Measurements from ENCODE around the gene CEP72.

CEP72 gene

GRCh38 chr5:584846-585245, 27.3 kb upstream of the CEP72 start:
- Mint-ChIP-seq H3K4me3 (no peak overlapping the region), H3K36me3 (peaks cover 4% of the 10 kb centered on the region), H3K27ac (no peak overlapping the region), H3K4me1 (no peaks in the 10 kb centered on the region), H3K9me3 (peaks cover 8% of the 10 kb centered on the region), H3K27me3 (peaks cover 41% of the 10 kb centered on the region)
- DNase-seq (ENCODE audit: low spot score in 2 of 2), result no peak
- ATAC-seq (ENCODE audit: low read depth), result no peak

- no peak for DNase-seq (ENCODE audit: low spot score in 2 of 2)
- Mint-ChIP-seq H3K27ac (no peak overlapping the region), H3K27me3 (peaks cover 36% of the 10 kb centered on the region), H3K9me3 (peaks cover 8% of the 10 kb centered on the region), H3K36me3 (peaks cover 4% of the 10 kb centered on the region), H3K4me3 (no peak overlapping the region), H3K4me1 (no peaks in the 10 kb centered on the region)
- no peak for ATAC-seq (ENCODE audit: low read depth)
Observed at GRCh38 chr5:585556-585955, 26.6 kb upstream of the CEP72 start.

- H3K4me3 Mint-ChIP-seq, result no peak overlapping the region
- DNase-seq (ENCODE audit: low spot score in 2 of 2), result no peak
- peaks cover 8% of the 10 kb centered on the region for H3K9me3 Mint-ChIP-seq
- peaks cover 4% of the 10 kb centered on the region for H3K36me3 Mint-ChIP-seq
- H3K27me3 Mint-ChIP-seq, result peaks cover 35% of the 10 kb centered on the region
- no peaks in the 10 kb centered on the region for H3K4me1 Mint-ChIP-seq
- no peak for ATAC-seq (ENCODE audit: low read depth)
- H3K27ac Mint-ChIP-seq, result no peak overlapping the region
Observed at GRCh38 chr5:585962-586628, 26.0 kb upstream of the CEP72 start.

GRCh38 chr5:586751-587285, 25.3 kb upstream of the CEP72 start:
- Mint-ChIP-seq H3K4me3 (no peak overlapping the region), H3K9me3 (peaks cover 8% of the 10 kb centered on the region), H3K27me3 (peaks cover 34% of the 10 kb centered on the region), H3K27ac (no peak overlapping the region), H3K36me3 (peaks cover 4% of the 10 kb centered on the region), H3K4me1 (no peaks in the 10 kb centered on the region)
- no peak for ATAC-seq (ENCODE audit: low read depth)
- DNase-seq (ENCODE audit: low spot score in 2 of 2), result no peak

GRCh38 chr5:587403-587802, 24.7 kb upstream of the CEP72 start:
- peaks cover 8% of the 10 kb centered on the region for H3K9me3 Mint-ChIP-seq
- H3K27me3 Mint-ChIP-seq, result peaks cover 33% of the 10 kb centered on the region
- H3K4me1 Mint-ChIP-seq, result no peaks in the 10 kb centered on the region
- no peak overlapping the region for H3K4me3 Mint-ChIP-seq
- no peak for ATAC-seq (ENCODE audit: low read depth)
- no peak overlapping the region for H3K27ac Mint-ChIP-seq
- DNase-seq (ENCODE audit: low spot score in 2 of 2), result no peak
- H3K36me3 Mint-ChIP-seq, result peaks cover 4% of the 10 kb centered on the region

- Mint-ChIP-seq H3K4me1 (no peaks in the 10 kb centered on the region), H3K27ac (no peak overlapping the region), H3K36me3 (peaks cover 3% of the 10 kb centered on the region), H3K4me3 (no peak overlapping the region), H3K9me3 (peaks cover 8% of the 10 kb centered on the region), H3K27me3 (peaks cover 27% of the 10 kb centered on the region)
- no peak for ATAC-seq (ENCODE audit: low read depth)
- DNase-seq (ENCODE audit: low spot score in 2 of 2), result no peak
Observed at GRCh38 chr5:588406-588995, 23.6 kb upstream of the CEP72 start.

GRCh38 chr5:589173-589572, 23.0 kb upstream of the CEP72 start:
- Mint-ChIP-seq H3K9me3 (peaks cover 5% of the 10 kb centered on the region), H3K27ac (no peak overlapping the region), H3K27me3 (peaks cover 27% of the 10 kb centered on the region)

GRCh38 chr5:589588-589987, 22.6 kb upstream of the CEP72 start:
- H3K9me3 Mint-ChIP-seq, result peaks cover 4% of the 10 kb centered on the region
- ATAC-seq (ENCODE audit: low read depth) (no peak), DNase-seq (ENCODE audit: low spot score in 2 of 2) (no peak)
- H3K4me3 Mint-ChIP-seq, result no peak overlapping the region
- peaks cover 1% of the 10 kb centered on the region for H3K36me3 Mint-ChIP-seq
- peaks cover 27% of the 10 kb centered on the region for H3K27me3 Mint-ChIP-seq
- no peaks in the 10 kb centered on the region for H3K4me1 Mint-ChIP-seq
- no peak overlapping the region for H3K27ac Mint-ChIP-seq

More at GRCh38 chr5:589173-589572, 23.0 kb upstream of the CEP72 start:
- Mint-ChIP-seq H3K4me3 (no peak overlapping the region), H3K36me3 (peaks cover 1% of the 10 kb centered on the region), H3K4me1 (no peaks in the 10 kb centered on the region)
- ATAC-seq (ENCODE audit: low read depth) (no peak), DNase-seq (ENCODE audit: low spot score in 2 of 2) (no peak)

- Mint-ChIP-seq H3K9me3 (peaks cover 4% of the 10 kb centered on the region), H3K27me3 (peaks cover 22% of the 10 kb centered on the region), H3K4me3 (no peak overlapping the region), H3K36me3 (peaks cover 1% of the 10 kb centered on the region), H3K4me1 (no peaks in the 10 kb centered on the region), H3K27ac (no peak overlapping the region)
- DNase-seq (ENCODE audit: low spot score in 2 of 2) (no peak), ATAC-seq (ENCODE audit: low read depth) (no peak)
Observed at GRCh38 chr5:590346-590745, 21.8 kb upstream of the CEP72 start.

GRCh38 chr5:591746-592145, 20.4 kb upstream of the CEP72 start:
- no peaks in the 10 kb centered on the region for H3K4me1 Mint-ChIP-seq
- DNase-seq (ENCODE audit: low spot score in 2 of 2) (no peak), ATAC-seq (ENCODE audit: low read depth) (no peak)

GRCh38 chr5:592158-592557, 20.0 kb upstream of the CEP72 start:
- Mint-ChIP-seq H3K4me1 (no peaks in the 10 kb centered on the region), H3K27ac (no peak overlapping the region), H3K27me3 (peaks cover 21% of the 10 kb centered on the region), H3K4me3 (no peak overlapping the region), H3K9me3 (peaks cover 4% of the 10 kb centered on the region), H3K36me3 (peaks cover 1% of the 10 kb centered on the region)
- DNase-seq (ENCODE audit: low spot score in 2 of 2), result no peak
- ATAC-seq (ENCODE audit: low read depth), result no peak

More at GRCh38 chr5:591746-592145, 20.4 kb upstream of the CEP72 start:
- peaks cover 1% of the 10 kb centered on the region for H3K36me3 Mint-ChIP-seq
- no peak overlapping the region for H3K27ac Mint-ChIP-seq
- no peak overlapping the region for H3K4me3 Mint-ChIP-seq
- peaks cover 4% of the 10 kb centered on the region for H3K9me3 Mint-ChIP-seq
- H3K27me3 Mint-ChIP-seq, result peaks cover 21% of the 10 kb centered on the region

GRCh38 chr5:593511-593910, 18.6 kb upstream of the CEP72 start:
- Mint-ChIP-seq H3K4me1 (peaks cover 3% of the 10 kb centered on the region), H3K27ac (no peak overlapping the region), H3K9me3 (peaks cover 4% of the 10 kb centered on the region), H3K36me3 (peaks cover 1% of the 10 kb centered on the region), H3K4me3 (no peak overlapping the region), H3K27me3 (peaks cover 22% of the 10 kb centered on the region)
- no peak for ATAC-seq (ENCODE audit: low read depth)
- DNase-seq (ENCODE audit: low spot score in 2 of 2), result no peak

- H3K4me3 Mint-ChIP-seq, result no peak overlapping the region
Observed at GRCh38 chr5:594226-594860, 17.8 kb upstream of the CEP72 start.

GRCh38 chr5:595285-595875, 16.8 kb upstream of the CEP72 start:
- H3K4me3 Mint-ChIP-seq, result no peak overlapping the region
- H3K27ac Mint-ChIP-seq, result no peak overlapping the region
- DNase-seq (ENCODE audit: low spot score in 2 of 2) (no peak), ATAC-seq (ENCODE audit: low read depth) (no peak)
- peaks cover 2% of the 10 kb centered on the region for H3K9me3 Mint-ChIP-seq
- H3K36me3 Mint-ChIP-seq, result no peaks in the 10 kb centered on the region
- H3K27me3 Mint-ChIP-seq, result peaks cover 24% of the 10 kb centered on the region
- H3K4me1 Mint-ChIP-seq, result peaks cover 5% of the 10 kb centered on the region

More at GRCh38 chr5:594226-594860, 17.8 kb upstream of the CEP72 start:
- H3K36me3 Mint-ChIP-seq, result peaks cover 1% of the 10 kb centered on the region
- no peak overlapping the region for H3K27ac Mint-ChIP-seq
- peaks cover 3% of the 10 kb centered on the region for H3K4me1 Mint-ChIP-seq
- ATAC-seq (ENCODE audit: low read depth) (no peak), DNase-seq (ENCODE audit: low spot score in 2 of 2) (no peak)
- peaks cover 22% of the 10 kb centered on the region for H3K27me3 Mint-ChIP-seq
- peaks cover 4% of the 10 kb centered on the region for H3K9me3 Mint-ChIP-seq
